ENCODE data around the gene PNCK. TPM values are rescaled to one million over a fixed set of nuclear protein-coding genes. Genes with fewer than 3 reads are reported as not detected.

Gene PNCK
- total RNA-seq, 1 donor from 2014 or later = 28.5 TPM

- peaks cover 3% of the 10 kb centered on the region for H3K4me1 Mint-ChIP-seq
- DNase-seq (ENCODE audit: low spot score in 2 of 2, unreplicated experiment in 2 of 2) = no peak
- H3K27me3 Mint-ChIP-seq (ENCODE audit: low read depth) = no peaks in the 10 kb centered on the region
- H3K36me3 Mint-ChIP-seq = no peaks in the 10 kb centered on the region
- no peak for TF ChIP-seq CTCF (IDR thresholded peaks at IDR 0.05; ENCODE audit: unreplicated experiment)
- H3K4me3 Mint-ChIP-seq = no peak overlapping the region
- H3K9me3 Mint-ChIP-seq = no peaks in the 10 kb centered on the region
- H3K27ac Mint-ChIP-seq = no peak overlapping the region
Observed at GRCh38 chrX:153704021-153704526, 30.5 kb upstream of the PNCK start.

DNA sequence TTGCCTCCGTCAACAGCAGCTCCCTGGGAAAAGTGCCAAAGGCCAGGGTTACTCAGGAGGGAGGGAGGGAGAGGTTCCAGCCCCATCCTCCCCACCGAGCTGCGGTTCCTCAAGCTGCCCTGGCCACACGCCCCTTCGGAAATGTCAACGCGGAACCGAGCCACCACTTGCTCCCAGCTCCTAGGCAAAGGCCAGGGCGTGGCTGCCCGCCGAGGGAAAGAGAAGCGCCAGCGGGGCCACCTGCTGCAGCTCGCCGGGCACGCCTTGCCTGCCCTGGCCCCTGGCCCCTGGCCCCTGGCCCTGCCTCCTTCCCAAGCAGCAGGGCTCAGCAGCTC, 29.4 kb upstream of the PNCK start:
- Mint-ChIP-seq H3K27ac (no peak overlapping the region), H3K4me3 (no peak overlapping the region), H3K9me3 (no peaks in the 10 kb centered on the region), H3K27me3 (ENCODE audit: low read depth) (no peaks in the 10 kb centered on the region), H3K36me3 (peaks cover 4% of the 10 kb centered on the region), H3K4me1 (no peaks in the 10 kb centered on the region)
- no peak for TF ChIP-seq CTCF (IDR thresholded peaks at IDR 0.05; ENCODE audit: unreplicated experiment)
- no peak for DNase-seq (ENCODE audit: low spot score in 2 of 2, unreplicated experiment in 2 of 2)

- DNase-seq (ENCODE audit: low spot score in 2 of 2, unreplicated experiment in 2 of 2) = no peak
- peaks cover 4% of the 10 kb centered on the region for H3K9me3 Mint-ChIP-seq
- H3K4me1 Mint-ChIP-seq = no peaks in the 10 kb centered on the region
- no peaks in the 10 kb centered on the region for H3K27me3 Mint-ChIP-seq (ENCODE audit: low read depth)
- TF ChIP-seq CTCF (IDR thresholded peaks at IDR 0.05; ENCODE audit: unreplicated experiment) = no peak
- H3K4me3 Mint-ChIP-seq = no peak overlapping the region
- no peak overlapping the region for H3K27ac Mint-ChIP-seq
- peaks cover 5% of the 10 kb centered on the region for H3K36me3 Mint-ChIP-seq
Observed at GRCh38 chrX:153702336-153703035, 28.9 kb upstream of the PNCK start.

DNA sequence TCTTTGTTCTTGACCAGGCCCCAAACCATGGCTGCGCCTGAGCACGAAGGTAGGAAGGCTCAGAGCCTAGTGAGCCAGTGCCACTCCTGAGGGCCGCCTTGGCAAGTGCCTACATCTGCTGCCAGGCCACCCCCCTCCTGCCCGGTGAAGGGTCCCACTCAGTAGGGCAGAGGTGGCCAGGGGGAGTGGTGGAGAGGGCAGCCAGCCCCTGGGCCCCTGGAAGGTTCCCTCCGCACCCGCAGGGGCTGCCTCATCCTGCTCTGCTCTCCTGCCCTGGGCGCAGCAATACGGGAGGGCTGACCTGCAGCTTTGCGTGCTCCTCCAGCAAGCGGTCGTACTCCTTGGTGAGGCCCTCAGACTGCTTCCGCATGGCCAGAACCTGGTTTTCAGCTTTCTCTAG, 28.1 kb upstream of the PNCK start:
- H3K9me3 Mint-ChIP-seq = peaks cover 7% of the 10 kb centered on the region

DNA sequence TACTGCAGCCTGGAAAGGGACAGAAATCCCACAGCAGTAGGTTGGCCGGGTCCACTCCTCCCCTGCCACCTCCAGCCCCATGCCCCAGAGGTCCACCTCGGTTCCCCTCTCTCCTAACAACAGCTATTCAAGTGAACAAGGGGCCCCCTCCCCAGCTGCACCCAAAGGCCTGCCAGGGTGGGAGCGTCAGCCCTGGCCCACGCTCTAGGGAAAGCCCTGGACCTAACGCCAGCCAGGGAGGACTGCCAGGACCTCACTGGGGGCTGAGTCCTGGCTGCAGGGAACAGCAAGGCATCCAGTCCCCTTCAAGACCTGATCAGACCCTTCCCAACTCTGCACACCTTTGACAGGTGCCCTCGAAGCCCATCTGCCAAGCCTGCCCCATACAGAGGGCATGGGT, 27.4 kb upstream of the PNCK start:
- Mint-ChIP-seq H3K4me3 (no peak overlapping the region), H3K36me3 (peaks cover 10% of the 10 kb centered on the region)

More for the DNA sequence above, 28.1 kb upstream of the PNCK start:
- no peak for DNase-seq (ENCODE audit: low spot score in 2 of 2, unreplicated experiment in 2 of 2)
- no peaks in the 10 kb centered on the region for H3K27me3 Mint-ChIP-seq (ENCODE audit: low read depth)
- H3K4me3 Mint-ChIP-seq = no peak overlapping the region
- H3K4me1 Mint-ChIP-seq = no peaks in the 10 kb centered on the region
- H3K36me3 Mint-ChIP-seq = peaks cover 10% of the 10 kb centered on the region
- no peak overlapping the region for H3K27ac Mint-ChIP-seq
- TF ChIP-seq CTCF (IDR thresholded peaks at IDR 0.05; ENCODE audit: unreplicated experiment) = no peak

More for the DNA sequence above, 27.4 kb upstream of the PNCK start:
- Mint-ChIP-seq H3K4me1 (no peaks in the 10 kb centered on the region), H3K27me3 (ENCODE audit: low read depth) (no peaks in the 10 kb centered on the region), H3K27ac (no peak overlapping the region), H3K9me3 (peaks cover 7% of the 10 kb centered on the region)
- no peak for DNase-seq (ENCODE audit: low spot score in 2 of 2, unreplicated experiment in 2 of 2)
- no peak for TF ChIP-seq CTCF (IDR thresholded peaks at IDR 0.05; ENCODE audit: unreplicated experiment)

Measured in mesothelial cell of epicardium (in vitro differentiated cells).